Tongue (tissue), 2 donors: ENCODE data around the gene APPBP2. TPM values are rescaled to one million over a fixed set of nuclear protein-coding genes. Genes with fewer than 3 reads are reported as not detected.
A peak's percentile ranks its signal among the peaks of the same experiment; 100 is the strongest.
"Not testable (repeated sequence)": the region's sequence is repeated elsewhere in the genome, so short reads cannot be mapped to it uniquely, and the experiment has no call there.

Source experiments
- DNase-seq: peaks from one replicate; pipeline ENCODE4 v3.0.0-alpha.2; 2015
- total RNA-seq: library from RNA; depleted of rRNA; stranded (reverse); fragments of >200 nt; gene quantifications from one replicate; pipeline ENCODE4 v1.2.3, GENCODE V29; 2014

Gene APPBP2
- total RNA-seq, 1 donor from 2014 or later, result 51.7 TPM

DNA sequence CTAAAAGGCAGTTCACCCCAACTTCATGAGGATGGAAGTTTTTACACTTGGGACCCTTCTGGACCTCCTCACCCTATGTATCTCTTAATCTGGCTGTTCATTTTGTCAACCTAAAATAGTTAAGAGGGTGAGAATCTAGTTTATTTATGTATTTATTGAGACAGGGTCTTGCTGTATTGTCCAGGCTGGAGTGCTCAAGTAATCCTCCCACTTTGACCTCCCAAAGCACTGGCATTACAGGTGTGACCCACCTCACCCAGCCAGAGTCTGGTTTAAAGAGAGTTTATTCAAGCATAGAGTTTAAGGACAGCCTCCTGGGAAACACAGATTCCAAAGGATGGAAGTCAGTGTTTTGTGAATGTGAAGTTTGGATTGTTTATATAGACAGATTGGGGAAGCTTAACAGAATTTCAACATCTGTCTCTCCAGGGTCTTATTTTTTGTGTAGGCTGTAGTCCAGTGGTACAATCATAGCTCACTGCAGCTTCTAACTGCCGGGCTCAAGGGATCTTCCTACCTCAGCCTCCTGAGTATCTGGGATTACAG is 8.0 kb upstream of the APPBP2 start:
- DNase-seq, result no peak

DNA sequence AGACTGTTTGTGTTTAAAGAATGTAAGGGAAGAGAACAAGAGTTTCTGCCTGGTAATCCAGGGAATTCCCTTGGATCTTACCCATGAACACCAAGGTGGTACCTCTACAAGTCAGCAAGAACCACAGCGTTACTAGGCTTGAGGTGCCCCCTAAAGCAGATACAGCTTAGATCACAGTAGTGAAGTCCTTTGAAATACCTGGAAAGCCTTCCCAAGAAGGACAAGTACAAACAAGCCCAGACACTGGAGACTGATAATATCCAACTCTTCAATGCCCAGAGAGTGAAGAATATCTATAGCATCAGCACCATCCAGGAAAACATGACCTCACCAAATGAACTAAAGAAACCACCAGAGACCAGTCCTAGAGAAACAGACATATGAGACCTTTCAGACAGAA is 3.8 kb upstream of the APPBP2 start:
- DNase-seq, result no peak

DNA sequence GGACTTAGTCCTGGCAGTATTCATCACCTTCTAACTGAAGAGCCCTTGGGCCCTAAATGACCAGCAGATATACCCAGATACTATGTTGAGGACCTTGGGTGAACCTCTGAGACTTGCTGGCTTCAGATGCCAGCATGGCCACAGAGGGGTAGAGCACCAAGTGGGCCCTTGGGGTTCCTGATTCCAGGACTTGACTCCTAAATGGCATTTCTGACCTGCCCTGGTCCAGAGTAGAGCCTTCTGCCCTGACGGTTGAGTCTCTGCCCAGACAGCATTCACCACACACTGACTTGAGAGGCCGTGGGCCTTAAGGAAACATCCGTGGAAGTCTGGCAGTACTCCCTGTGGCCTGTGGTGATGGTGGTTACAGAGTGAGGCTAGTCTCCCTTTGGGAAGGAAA is 2.8 kb upstream of the APPBP2 start:
- DNase-seq, result no peak

DNA sequence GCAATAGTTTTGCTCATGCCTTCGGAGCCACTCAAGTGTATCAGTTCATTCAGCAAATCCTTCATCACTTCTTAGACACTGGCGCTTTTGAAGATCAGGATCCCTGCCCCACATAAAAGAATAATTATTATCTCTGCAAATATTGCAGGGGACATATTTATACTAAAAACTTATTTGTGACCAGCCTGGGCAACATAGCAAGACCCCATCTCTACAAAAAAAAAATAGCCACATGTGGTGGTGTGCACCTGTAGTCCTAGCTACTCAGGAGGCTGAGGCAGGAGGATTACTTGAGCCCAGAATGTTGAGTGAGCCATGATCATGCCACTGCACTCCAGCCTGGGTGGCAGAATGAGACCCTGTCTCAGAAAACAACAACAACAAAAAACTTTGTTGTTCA is 1.7 kb upstream of the APPBP2 start:
- DNase-seq, result no peak

DNA sequence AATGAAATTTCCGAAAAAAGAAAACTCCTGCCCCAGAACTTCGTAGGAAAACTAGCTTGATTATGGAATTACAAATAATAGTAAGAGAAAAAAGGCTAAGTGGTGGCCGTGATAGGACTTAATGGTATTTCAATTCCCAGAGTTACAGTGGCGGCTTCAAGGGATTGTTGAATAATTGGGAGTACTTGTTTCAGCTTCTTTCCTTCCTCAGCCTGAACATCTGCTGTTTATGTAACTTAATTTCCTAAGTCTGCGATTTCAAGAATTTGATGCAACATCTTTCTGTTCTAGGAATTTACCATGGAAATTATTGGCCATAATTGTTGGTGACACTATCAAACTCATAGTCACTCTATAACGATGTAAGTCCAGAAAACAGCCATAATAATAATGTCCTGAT is 684 bp upstream of the APPBP2 start:
- no peak for DNase-seq

DNA sequence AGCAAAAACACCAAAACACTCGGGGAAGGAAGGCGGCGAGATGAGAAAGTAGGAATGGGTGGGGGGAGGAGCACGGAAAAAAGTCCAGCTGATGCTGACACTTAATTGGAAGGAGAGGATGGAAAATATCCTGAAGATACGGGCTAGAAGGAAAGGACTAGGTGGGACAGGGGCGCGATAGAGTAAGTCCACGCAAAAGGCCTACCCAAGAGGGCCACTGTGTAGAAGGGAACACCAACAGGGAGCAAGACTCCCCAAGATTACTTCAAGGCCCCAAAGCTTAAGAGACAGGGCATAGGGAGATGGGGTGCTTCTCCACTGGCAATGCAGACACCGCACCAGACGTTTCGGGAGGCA is 736 bp downstream of the APPBP2 start:
- no peak for DNase-seq

DNA sequence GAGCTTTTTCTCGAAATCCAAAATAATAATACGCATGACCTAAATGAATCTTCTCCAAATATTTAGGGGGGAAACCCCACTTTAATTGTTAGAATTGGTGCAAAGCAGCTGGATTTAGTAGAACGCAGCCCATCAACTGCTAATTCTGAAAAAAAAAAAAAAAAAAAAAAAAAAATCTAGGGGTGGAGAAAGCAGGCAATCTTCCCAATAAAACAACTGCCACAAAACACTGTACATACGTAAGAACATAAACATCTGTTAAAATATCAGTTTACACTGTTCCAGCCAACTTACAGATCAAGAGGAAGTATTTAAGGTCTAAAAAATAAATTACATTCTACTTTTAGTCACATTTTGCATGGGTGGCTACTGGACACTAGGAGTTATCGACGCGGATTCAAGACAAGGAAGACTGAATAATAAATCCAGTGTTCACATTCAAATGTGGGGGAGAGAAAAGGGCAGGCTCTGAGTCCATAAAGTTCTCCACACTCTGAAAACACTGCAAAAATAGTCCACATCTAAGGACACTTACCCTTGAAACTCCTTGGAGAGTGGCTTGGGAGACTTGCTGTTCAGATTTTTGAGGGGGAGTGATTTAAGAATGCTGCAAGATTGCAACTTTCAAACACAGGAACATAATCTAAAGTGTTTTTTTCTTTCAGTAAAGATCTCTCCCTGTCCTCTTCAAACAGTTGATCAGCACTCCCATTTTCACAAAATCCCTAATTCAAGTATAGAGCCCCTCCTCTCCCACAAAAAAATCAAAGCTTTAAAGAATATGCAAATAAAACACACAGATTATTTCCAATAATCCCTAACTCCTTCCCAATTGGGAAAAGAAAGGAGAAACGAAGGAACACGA is 1.3 kb downstream of the APPBP2 start:
- DNase-seq, result peak; percentile 66

DNA sequence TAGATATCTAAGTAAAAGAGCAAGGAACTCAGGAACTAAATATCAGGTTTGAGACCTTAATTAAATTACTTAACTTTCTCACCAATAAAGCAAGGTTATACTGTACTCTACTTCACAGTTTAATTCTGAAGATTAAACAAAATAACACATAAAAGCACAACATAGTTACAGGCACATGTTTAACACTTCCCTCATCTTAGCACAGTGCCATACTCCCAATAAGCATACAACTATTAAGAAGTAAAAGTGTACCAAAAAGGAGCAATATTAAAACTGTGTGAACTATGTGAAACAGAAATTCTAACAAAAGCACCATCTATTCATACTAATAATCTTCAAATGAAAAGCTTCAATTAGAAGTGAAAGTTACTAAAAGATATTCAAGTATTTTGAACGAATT is 2.2 kb downstream of the APPBP2 start:
- DNase-seq, result no peak

DNA sequence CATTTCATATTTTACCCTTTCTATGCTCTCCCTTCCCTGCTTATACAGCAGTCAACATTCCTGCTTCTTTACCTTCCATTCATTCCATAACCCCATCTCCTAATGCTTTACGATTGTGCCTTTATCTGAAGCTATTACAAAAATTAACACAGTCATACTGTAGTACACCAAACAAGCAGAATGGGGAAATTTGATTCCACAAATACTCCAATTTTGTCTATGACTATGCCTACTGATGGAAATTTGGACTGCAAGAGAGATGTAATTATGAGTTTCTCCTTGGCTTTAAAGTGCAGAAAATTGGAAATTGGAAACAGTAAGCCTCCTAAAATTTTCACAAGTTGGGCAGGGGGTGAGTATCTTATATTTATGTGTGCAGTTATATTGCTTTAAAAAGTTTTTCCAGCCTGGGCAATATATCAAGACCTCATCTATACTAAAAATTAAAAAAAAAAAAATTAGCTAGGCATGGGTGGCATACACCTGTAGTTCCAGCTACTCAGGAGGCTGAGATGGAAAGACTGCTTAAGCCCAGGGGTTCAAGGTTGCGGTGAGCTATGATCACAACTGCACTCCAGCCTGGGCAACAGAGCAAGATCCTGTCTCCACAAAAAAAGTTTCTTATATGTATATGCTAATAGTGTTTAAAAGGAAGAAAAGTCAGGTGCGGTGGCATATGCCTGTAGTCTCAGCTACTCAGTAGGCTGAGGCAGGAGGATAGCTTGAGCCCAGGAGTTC is 3.0 kb downstream of the APPBP2 start:
- no peak for DNase-seq

DNA sequence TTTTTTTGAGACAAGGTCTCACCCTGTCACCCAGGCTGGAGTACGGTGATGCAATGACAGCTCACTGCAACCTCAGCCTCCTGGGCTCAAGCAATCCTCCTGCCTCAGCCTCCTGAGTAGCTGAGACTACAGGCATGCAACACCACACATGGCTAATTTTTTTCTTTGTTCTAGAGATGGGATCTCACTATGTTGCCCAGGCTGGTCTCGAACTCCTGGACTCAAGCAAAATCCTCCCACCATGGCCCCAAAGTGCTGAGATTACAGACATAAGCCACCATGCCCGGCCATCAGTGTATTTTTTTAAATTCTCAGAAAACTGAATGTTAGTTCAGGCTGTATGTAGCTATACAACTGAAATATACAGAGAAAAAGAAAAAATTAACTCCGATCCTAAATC is 6.2 kb downstream of the APPBP2 start:
- no peak for DNase-seq

DNA sequence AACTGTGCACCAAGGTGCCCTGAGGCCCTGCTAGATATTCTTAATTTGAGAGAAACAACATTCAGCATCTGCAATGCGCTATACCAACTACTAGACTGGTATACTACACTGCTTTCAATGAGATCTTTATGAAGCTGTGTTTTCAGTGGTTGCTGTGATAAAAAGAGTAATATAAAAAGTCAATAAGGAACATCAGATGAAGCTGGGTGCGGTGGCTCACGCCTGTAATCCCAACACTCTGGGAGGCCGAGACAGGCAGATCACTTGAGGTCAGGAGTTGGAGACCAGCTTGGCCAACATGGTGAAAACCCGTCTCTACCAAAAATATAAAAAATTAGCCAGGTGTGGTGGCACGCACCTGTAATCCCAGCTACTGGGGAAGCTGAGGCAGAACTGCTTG is 10.4 kb downstream of the APPBP2 start:
- not testable (repeated sequence) for DNase-seq

DNA sequence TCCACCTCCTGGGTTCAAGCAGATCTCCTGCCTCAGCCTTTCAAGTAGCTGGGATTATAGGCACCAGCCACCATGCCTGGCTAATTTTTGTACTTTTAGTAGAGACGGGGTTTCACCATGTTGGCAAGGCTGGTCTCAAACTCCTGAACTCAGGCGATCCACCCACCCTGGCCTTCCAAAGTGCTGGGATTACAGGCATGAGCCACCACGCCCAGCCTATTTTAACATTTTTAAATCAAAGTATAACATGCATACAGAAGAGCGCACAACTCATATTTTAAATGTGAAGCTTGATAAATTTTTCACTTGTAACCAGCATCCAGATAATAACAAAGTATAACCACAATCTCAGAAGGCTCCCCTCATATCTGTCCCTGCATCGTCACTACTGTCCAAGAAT is 10.8 kb downstream of the APPBP2 start:
- DNase-seq, result not testable (repeated sequence)

DNA sequence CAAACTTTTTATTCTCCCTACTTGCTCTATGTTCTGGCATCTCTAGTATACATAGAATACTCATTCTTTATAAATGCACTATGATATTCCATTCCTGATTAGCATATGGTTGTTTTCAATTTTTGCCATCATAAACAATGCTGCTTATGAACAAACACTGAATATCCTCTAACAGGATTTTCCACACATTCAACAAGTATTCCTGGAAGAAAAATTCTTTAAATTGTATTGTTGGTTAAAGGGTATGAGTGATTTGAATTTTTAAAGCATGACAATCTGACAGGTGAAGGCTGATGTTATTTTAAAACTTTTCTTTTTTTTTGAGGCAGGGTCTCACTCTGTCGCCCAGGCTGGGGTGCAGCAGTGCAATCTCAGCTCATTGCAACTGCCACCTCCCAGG is 11.5 kb downstream of the APPBP2 start:
- no peak for DNase-seq

DNA sequence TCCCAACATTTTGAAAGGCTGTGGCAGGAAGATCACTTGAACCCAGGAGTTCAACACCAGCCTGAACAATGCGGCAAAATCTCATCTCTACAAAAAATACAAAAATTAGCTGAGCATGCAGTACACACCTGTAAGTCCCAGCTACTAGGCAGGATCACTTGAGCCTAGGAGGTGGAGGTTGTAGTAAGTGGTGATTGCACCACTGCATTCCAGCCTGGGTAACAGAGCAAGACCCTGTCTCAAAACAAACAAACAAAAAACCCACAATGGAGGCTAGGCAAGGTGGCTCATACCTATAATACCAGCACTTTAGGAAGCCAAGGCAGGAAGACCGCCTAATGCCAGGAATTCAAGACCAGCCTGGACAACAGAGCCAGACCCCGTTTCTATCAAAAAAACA is 12.0 kb downstream of the APPBP2 start:
- no peak for DNase-seq

DNA sequence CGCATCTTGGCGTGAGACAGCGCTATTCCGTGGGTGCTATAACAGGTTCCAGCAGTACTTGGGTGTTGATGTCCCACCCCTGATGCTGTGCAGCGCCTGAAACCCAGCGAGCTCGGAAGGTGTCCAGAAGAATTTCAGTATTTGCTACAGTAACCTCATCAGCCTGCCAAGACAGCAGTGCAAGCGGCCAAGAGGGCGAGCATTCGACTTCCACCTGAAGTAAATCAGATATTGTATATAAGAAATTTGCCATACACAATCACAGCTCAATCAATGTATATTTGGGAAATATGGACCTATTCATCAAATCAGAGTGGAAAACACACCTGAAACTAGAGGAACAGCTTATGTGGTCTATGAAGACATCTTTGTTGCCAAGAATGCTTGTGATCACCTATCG is 13.0 kb downstream of the APPBP2 start:
- DNase-seq, result no peak

DNA sequence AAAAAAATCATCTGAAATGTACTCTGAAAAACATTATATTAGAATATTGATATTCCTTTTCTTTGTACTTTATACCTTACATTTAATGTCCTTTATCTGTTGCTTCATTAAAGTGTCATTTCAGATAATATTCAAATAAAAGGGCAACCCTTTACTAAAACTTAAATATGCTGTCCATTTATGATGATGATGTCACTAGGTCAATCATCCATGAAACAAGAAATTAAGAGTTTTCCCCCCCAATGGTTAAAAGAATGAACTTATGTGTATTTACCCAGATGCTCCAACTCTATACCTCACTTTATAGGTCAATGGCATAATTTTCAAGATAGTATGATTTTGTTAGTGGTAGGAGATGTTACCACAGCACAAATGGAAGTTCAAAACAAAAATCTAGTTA is 15.3 kb downstream of the APPBP2 start:
- DNase-seq, result no peak

DNA sequence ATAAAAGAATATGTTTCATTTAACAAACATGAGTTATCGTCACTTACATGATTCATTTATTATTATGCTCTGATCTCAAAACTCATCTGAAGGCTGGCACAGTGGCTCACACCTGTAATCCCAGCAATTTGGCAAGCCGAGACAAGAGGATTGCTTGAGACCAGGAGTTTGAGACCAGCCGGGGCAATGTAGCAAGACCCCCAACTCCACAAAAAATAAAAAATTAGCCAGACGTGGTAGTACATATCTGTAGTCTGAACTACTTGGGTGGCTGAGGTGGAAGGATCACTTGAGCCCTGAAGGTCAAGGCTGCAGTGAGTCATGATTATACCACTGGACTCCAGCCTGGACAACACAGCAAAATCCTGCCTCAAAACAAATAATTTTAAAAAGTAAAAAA is 16.0 kb downstream of the APPBP2 start:
- DNase-seq, result no peak

DNA sequence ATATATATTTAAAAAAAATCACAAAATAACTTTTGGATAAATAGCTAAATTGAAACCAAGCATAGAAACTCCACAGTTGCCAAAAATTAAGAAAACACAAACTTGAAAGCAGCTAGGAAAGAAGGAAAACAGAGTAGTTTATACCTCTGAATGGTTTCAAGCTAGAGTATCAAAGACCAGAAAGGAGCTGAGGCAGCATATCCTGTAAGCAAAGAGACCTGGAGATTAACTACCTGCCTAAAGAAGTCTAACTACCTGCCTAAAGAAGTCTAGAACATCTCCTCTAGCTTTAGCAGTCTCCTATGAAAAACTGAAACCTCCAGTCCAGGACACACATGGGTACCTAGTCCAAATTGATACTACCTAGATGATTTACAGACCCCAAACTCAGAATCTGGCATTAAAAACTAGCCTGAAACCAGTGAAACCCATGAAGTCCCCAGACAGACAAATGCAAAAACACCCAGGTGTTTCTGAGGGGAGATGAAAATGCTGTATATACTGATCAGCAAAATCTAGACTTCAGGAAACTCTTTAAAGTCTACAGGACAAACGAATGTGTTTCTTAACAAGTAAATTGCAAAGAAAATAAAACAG is 17.6 kb downstream of the APPBP2 start:
- no peak for DNase-seq

DNA sequence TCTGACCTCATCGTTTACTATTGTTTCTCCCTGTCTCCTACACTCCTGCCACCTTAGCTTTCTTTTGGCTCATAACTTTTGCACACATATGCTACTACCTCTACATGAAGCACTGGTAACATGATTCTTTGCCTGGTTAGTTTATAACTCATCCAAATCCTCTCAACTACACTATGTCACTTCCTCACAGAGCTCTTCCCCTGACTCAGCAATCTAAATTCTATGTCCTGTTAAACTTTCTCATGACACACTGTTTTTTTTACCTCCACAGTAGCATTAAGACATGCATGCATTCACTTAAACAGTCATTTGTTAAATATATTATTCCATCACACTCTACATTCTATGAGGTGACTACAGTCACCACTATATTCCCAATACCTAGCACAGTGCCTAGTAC is 19.7 kb downstream of the APPBP2 start:
- no peak for DNase-seq

DNA sequence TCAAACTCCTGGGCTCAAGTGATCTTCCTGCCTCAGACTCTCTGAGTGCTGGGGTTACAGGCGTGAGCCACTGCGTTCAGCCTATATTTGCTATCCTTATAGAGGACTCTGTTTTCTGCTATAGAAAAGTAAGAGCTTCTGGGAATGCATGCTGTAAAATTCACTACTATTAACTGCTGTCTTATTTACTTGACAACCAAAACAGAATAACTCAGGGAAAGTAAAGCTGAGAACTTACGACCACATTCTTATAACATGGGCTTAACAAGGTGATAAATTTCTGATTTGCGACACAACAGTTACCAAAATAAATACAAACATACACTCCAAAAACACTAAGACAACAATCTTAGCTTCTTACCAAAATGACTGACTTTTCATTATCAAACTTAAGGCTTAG is 23.9 kb downstream of the APPBP2 start:
- no peak for DNase-seq

DNA sequence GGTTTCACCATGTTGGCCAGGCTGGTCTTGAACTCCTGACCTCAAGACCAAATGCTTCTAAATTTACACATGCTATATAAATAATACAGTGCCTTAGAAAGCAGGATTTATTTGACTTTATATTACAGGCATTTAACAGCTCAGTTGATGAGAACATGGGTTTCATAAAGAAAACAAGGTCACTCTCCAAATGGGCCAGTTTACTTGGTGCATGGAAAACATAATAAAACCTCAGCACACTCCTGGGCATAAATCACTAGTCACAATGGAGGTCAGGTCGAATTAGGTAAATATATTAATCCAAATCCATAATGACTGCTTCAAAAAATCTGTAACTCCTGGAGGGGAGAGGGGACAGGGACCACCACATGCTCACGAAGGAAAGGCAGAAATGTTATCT is 24.5 kb downstream of the APPBP2 start:
- DNase-seq, result no peak

DNA sequence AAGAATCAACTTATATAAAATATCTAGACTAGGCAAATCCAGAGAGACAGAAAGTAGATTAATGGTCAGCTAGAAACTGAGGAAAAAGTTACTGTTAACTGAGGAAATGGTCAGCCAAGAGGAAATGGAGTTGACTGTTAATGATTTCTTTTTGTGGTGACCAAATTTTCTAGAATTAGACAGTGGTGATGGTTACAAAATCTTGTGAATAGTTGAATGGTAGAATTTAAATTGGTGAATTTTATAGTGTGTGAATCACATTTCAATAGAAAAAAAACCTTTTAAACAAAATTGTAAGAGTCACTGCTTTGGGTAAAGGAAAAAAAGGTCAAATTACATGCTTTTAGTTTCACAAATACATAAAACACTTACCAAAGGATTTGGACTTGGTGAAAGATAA is 30.0 kb downstream of the APPBP2 start:
- DNase-seq, result no peak

DNA sequence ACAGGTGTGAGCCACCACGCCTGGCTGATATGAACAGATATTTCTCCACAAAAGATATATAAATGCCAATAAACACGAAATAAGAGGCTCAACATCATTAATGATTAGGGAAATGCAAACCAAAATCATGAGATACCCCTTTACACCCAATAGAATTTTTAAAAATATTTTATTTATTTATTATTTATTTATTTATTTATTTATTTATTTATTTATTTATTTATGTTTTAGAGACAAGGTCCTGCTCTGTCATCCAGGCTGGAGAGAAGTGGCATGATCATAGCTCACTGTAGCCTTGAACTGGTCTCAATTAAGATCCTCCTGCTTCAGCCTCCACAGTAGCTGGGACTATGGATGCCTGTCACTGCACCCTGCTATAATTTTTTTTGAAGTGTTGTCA is 30.8 kb downstream of the APPBP2 start:
- no peak for DNase-seq
